RWPE2 (cell line): ENCODE measurements around the gene HELZ.

Source experiments
- ATAC-seq: fragments of 200-7000 bp; cut with Tn5 transposase; 3 replicates; pipeline ENCODE4 v1.9.1; 2021; ENCODE audit warnings: low read depth
- DNase-seq: peaks from one replicate; pipeline ENCODE4 v3.0.0-alpha.2; 2020; ENCODE audit warnings: low spot score
- H3K27ac ChIP-seq: fragments of 450-650 bp; 2 replicates; pipeline ENCODE4 v1.5.1; 2017; ENCODE audit warnings: mild to moderate bottlenecking; ENCODE audit not compliant: poor library complexity, severe bottlenecking
- H3K27me3 ChIP-seq: fragments of 250-450 bp; sonication (Bioruptor Pico); 2 replicates; pipeline ENCODE4 v1.5.1; 2021; ENCODE audit warnings: mild to moderate bottlenecking, moderate library complexity; ENCODE audit not compliant: insufficient read depth, poor library complexity, severe bottlenecking
- H3K36me3 ChIP-seq: fragments of 250-450 bp; sonication (Bioruptor Pico); 2 replicates; pipeline ENCODE4 v1.5.1; 2020; ENCODE audit warnings: low read depth, mild to moderate bottlenecking, moderate library complexity
- H3K4me1 ChIP-seq: fragments of 250-450 bp; sonication (Bioruptor Pico); 2 replicates; pipeline ENCODE4 v1.5.1; 2021; ENCODE audit warnings: mild to moderate bottlenecking, moderate library complexity; ENCODE audit not compliant: insufficient read depth, poor library complexity, severe bottlenecking
- H3K4me3 ChIP-seq: fragments of 250-450 bp; sonication (Bioruptor Pico); 2 replicates; pipeline ENCODE4 v1.5.1; 2021; ENCODE audit warnings: mild to moderate bottlenecking, moderate library complexity; ENCODE audit not compliant: severe bottlenecking
- H3K9me3 ChIP-seq: fragments of 250-450 bp; sonication (Bioruptor Pico); 2 replicates; pipeline ENCODE4 v1.5.1; 2021; ENCODE audit warnings: mild to moderate bottlenecking, moderate library complexity; ENCODE audit not compliant: severe bottlenecking
- CTCF ChIP-seq: fragments of 450-650 bp; IDR thresholded peaks from one replicate; pipeline ENCODE4 v1.5.1; 2017; ENCODE audit warnings: mild to moderate bottlenecking, moderate library complexity; ENCODE audit not compliant: poor library complexity, severe bottlenecking

Gene HELZ

GRCh38 chr17:67211742-67212141 lies 33.3 kb downstream of the HELZ start:
- Histone ChIP-seq H3K9me3 (no peaks in the 10 kb centered on the region), H3K4me1 (peaks cover 24% of the 10 kb centered on the region), H3K4me3 (no peak overlapping the region), H3K27ac (peak overlapping the region; percentile 46), H3K27me3 (no peaks in the 10 kb centered on the region), H3K36me3 (peaks cover 38% of the 10 kb centered on the region)
- ATAC-seq: peak; percentile 62
- no peak for DNase-seq
- no peak for TF ChIP-seq CTCF

GRCh38 chr17:67210915-67211314 lies 34.1 kb downstream of the HELZ start:
- no peak overlapping the region for H3K4me3 ChIP-seq
- no peaks in the 10 kb centered on the region for H3K9me3 ChIP-seq
- no peaks in the 10 kb centered on the region for H3K27me3 ChIP-seq
- no peak for TF ChIP-seq CTCF
- H3K36me3 ChIP-seq: peaks cover 30% of the 10 kb centered on the region
- H3K27ac ChIP-seq: no peak overlapping the region
- ATAC-seq (no peak), DNase-seq (no peak)
- H3K4me1 ChIP-seq: peaks cover 24% of the 10 kb centered on the region

GRCh38 chr17:67208232-67208631 lies 36.8 kb downstream of the HELZ start:
- ATAC-seq (no peak), DNase-seq (no peak)
- Histone ChIP-seq H3K4me3 (no peak overlapping the region), H3K9me3 (no peaks in the 10 kb centered on the region), H3K27ac (no peak overlapping the region), H3K36me3 (peaks cover 26% of the 10 kb centered on the region), H3K27me3 (no peaks in the 10 kb centered on the region), H3K4me1 (peaks cover 17% of the 10 kb centered on the region)
- TF ChIP-seq CTCF: no peak

GRCh38 chr17:67203818-67204217 lies 41.2 kb downstream of the HELZ start:
- no peaks in the 10 kb centered on the region for H3K9me3 ChIP-seq
- TF ChIP-seq CTCF: no peak
- DNase-seq (no peak), ATAC-seq (no peak)
- H3K4me3 ChIP-seq: no peak overlapping the region
- no peaks in the 10 kb centered on the region for H3K4me1 ChIP-seq
- no peak overlapping the region for H3K27ac ChIP-seq
- peaks cover 51% of the 10 kb centered on the region for H3K36me3 ChIP-seq
- H3K27me3 ChIP-seq: no peaks in the 10 kb centered on the region

GRCh38 chr17:67202503-67202902 lies 42.5 kb downstream of the HELZ start:
- TF ChIP-seq CTCF: no peak
- H3K27ac ChIP-seq: no peak overlapping the region
- no peaks in the 10 kb centered on the region for H3K27me3 ChIP-seq
- peaks cover 64% of the 10 kb centered on the region for H3K36me3 ChIP-seq
- no peaks in the 10 kb centered on the region for H3K9me3 ChIP-seq
- ATAC-seq (no peak), DNase-seq (no peak)
- H3K4me3 ChIP-seq: no peak overlapping the region
- H3K4me1 ChIP-seq: no peaks in the 10 kb centered on the region
